Smooth muscle cell (in vitro differentiated cells): Measurements from ENCODE around the gene CHST13. TPM values are rescaled to one million over a fixed set of nuclear protein-coding genes. Genes with fewer than 3 reads are reported as not detected.

Source experiments
- DNase-seq: peaks from one replicate; lab custom pipeline; 2025; ENCODE audit not compliant: unreplicated experiment; lab: John Stamatoyannopoulos, UW
- H2AFZ ChIP-seq: fragments of 200-600 bp; sonication (generic); 2 replicates; pipeline ENCODE4 v1.6.0; 2016; ENCODE audit warnings: antibody characterized with exemption, low read depth, mild to moderate bottlenecking
- H3F3A ChIP-seq: fragments of 200-600 bp; sonication (generic); 2 replicates; pipeline ENCODE4 v1.6.0; 2017; ENCODE audit warnings: antibody characterized with exemption, low read depth
- H3K27ac ChIP-seq: fragments of 200-600 bp; sonication (generic); 2 replicates; pipeline ENCODE4 v1.5.1; 2016; ENCODE audit warnings: low read depth, mild to moderate bottlenecking
- H3K27me3 ChIP-seq: fragments of 200-600 bp; sonication (generic); 2 replicates; pipeline ENCODE4 v1.6.1; 2016; ENCODE audit warnings: low read depth, mild to moderate bottlenecking
- H3K36me3 ChIP-seq: fragments of 200-600 bp; sonication (generic); 2 replicates; pipeline ENCODE4 v1.5.1; 2016; ENCODE audit warnings: low read depth
- H3K4me1 ChIP-seq: fragments of 200-600 bp; sonication (generic); 2 replicates; pipeline ENCODE4 v1.5.1; 2016; ENCODE audit warnings: low read depth
- H3K4me2 ChIP-seq: fragments of 200-600 bp; sonication (generic); 2 replicates; pipeline ENCODE4 v1.6.0; 2016; ENCODE audit warnings: mild to moderate bottlenecking
- H3K4me3 ChIP-seq: fragments of 200-600 bp; sonication (generic); 2 replicates; pipeline ENCODE4 v1.5.1; 2016; ENCODE audit warnings: mild to moderate bottlenecking
- H3K79me2 ChIP-seq: fragments of 200-600 bp; sonication (generic); 2 replicates; pipeline ENCODE4 v1.6.0; 2016; ENCODE audit warnings: low read depth, mild to moderate bottlenecking
- H3K9ac ChIP-seq: fragments of 200-600 bp; sonication (generic); 2 replicates; pipeline ENCODE4 v1.6.0; 2016; ENCODE audit warnings: low read depth
- H3K9me3 ChIP-seq: fragments of 200-600 bp; sonication (generic); replicated peaks from 2 replicates; pipeline ENCODE4 v1.5.1; 2016; ENCODE audit warnings: low read depth
- H4K20me1 ChIP-seq: fragments of 200-600 bp; sonication (generic); 2 replicates; pipeline ENCODE4 v1.6.0; 2016; ENCODE audit warnings: low read depth
- WGBS: methylation state at CpG from one replicate; pipeline ENCODE4 v1.1.7; 2016; ENCODE audit warnings: low lambda C conversion rate; 5-methylcytosine and 5-hydroxymethylcytosine counted together
- polyA plus RNA-seq: library from polyadenylated mRNA; unstranded; fragments of >200 nt; fragmentation: Nextera tagmentation; extraction: Ambion mirVana; gene quantifications from 2 replicates; pipeline ENCODE4 v1.2.1, GENCODE V29; 2016
- total RNA-seq: library from RNA; depleted of rRNA; stranded (reverse); fragments of >200 nt; gene quantifications from 2 replicates; pipeline ENCODE4 v1.2.3, GENCODE V29; 2014
- TF ChIP-seq, protein P1 (sequence below): fragments of 200-600 bp; sonication (generic); IDR thresholded peaks from 2 replicates; pipeline ENCODE4 v1.5.1; 2017; ENCODE audit warnings: borderline replicate concordance, mild to moderate bottlenecking, antibody characterized with exemption; ENCODE audit not compliant: insufficient read depth, poor library complexity, severe bottlenecking

The CHST13 gene
- total and polyA plus RNA-seq, 2 experiments from 2014 or later = not detected

GRCh38 chr3:126551839-126552687 lies 28.1 kb downstream of the CHST13 start:
- H3K36me3 ChIP-seq = no peaks in the 10 kb centered on the region
- H3F3A ChIP-seq = no peaks in the 10 kb centered on the region
- H3K27ac ChIP-seq = no peak overlapping the region
- H3K27me3 ChIP-seq = no peaks in the 10 kb centered on the region
- H3K4me2 ChIP-seq = no peak overlapping the region
- H3K9ac ChIP-seq = no peak overlapping the region
- TF ChIP-seq, protein P1, sequence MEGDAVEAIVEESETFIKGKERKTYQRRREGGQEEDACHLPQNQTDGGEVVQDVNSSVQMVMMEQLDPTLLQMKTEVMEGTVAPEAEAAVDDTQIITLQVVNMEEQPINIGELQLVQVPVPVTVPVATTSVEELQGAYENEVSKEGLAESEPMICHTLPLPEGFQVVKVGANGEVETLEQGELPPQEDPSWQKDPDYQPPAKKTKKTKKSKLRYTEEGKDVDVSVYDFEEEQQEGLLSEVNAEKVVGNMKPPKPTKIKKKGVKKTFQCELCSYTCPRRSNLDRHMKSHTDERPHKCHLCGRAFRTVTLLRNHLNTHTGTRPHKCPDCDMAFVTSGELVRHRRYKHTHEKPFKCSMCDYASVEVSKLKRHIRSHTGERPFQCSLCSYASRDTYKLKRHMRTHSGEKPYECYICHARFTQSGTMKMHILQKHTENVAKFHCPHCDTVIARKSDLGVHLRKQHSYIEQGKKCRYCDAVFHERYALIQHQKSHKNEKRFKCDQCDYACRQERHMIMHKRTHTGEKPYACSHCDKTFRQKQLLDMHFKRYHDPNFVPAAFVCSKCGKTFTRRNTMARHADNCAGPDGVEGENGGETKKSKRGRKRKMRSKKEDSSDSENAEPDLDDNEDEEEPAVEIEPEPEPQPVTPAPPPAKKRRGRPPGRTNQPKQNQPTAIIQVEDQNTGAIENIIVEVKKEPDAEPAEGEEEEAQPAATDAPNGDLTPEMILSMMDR = no peak
- WGBS = 85% methylated on average over 17 of the region's 17 CpGs
- H3K9me3 ChIP-seq = no peaks in the 10 kb centered on the region
- no peak for DNase-seq
- H4K20me1 ChIP-seq = no peaks in the 10 kb centered on the region
- no peak overlapping the region for H2AFZ ChIP-seq
- no peaks in the 10 kb centered on the region for H3K4me1 ChIP-seq
- no peak overlapping the region for H3K4me3 ChIP-seq
- no peaks in the 10 kb centered on the region for H3K79me2 ChIP-seq

GRCh38 chr3:126552688-126553283 lies 28.8 kb downstream of the CHST13 start:
- Histone ChIP-seq H3F3A (no peaks in the 10 kb centered on the region), H3K4me1 (no peaks in the 10 kb centered on the region), H3K36me3 (no peaks in the 10 kb centered on the region), H3K9me3 (no peaks in the 10 kb centered on the region), H3K79me2 (no peaks in the 10 kb centered on the region), H3K4me3 (no peak overlapping the region), H4K20me1 (no peaks in the 10 kb centered on the region), H3K4me2 (no peak overlapping the region), H3K27me3 (no peaks in the 10 kb centered on the region), H3K27ac (no peak overlapping the region), H2AFZ (no peak overlapping the region), H3K9ac (no peak overlapping the region)
- TF ChIP-seq, protein P1 = no peak
- 89% methylated on average over 14 of the region's 14 CpGs for WGBS
- DNase-seq = no peak

DNA sequence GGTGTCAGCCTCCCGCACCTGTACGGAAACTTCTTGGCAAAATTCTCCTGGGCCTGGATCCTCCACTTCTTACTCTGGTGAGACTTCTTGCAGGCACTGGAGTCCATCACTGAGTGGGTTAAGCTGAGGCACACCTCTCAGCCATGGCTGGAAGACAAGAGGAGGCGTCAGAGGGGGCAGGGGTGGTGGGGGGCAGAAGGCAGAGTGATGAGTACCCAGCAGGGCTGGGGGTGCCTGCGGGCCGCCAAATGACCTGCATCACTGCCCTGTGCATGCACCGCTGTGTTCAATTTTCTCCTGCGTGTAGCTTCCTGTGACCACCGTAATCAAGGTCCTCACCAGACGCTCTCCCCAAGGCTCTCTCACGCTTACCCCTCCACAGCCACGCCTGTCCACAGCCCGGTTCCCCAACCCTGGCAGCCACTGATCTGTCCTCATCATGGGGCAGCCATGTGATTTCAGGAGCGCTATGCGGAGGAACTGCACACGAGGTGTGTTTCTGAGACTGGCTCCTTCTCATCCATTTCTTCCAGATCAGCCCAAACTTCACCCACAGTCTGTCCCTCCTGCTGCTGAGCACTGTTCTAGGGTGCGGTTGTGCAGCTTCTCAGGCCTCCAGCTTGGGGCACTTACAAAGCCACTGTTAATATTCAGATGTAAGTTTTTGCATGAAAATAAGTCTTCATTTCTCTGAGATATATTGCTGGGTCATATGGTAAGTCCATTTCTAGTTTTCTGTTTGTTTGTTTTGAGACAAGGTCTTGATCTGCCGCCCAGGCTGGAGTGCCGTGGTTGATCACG lies 29.5 kb downstream of the CHST13 start:
- DNase-seq = no peak
- H3K27me3 ChIP-seq = no peaks in the 10 kb centered on the region
- WGBS = 91% methylated on average over 19 of the region's 19 CpGs

More for the DNA sequence above, 29.5 kb downstream of the CHST13 start:
- Histone ChIP-seq H2AFZ (no peak overlapping the region), H3K4me3 (no peak overlapping the region), H4K20me1 (no peaks in the 10 kb centered on the region), H3K79me2 (no peaks in the 10 kb centered on the region), H3K36me3 (no peaks in the 10 kb centered on the region), H3K9me3 (no peaks in the 10 kb centered on the region), H3F3A (no peaks in the 10 kb centered on the region), H3K4me2 (no peak overlapping the region), H3K9ac (no peak overlapping the region), H3K4me1 (no peaks in the 10 kb centered on the region), H3K27ac (no peak overlapping the region)
- TF ChIP-seq, protein P1 = no peak
